GM21360 (cell line): ENCODE data around the gene CFAP221.
"Not testable (repeated sequence)": the region's sequence is repeated elsewhere in the genome, so short reads cannot be mapped to it uniquely, and the experiment has no call there.

ENCODE experiments used
- ATAC-seq: cut with Tn5 transposase; IDR thresholded peaks from one replicate; pipeline ENCODE4 v1.9.1; 2021; ENCODE audit warnings: mild to moderate bottlenecking, moderate library complexity; ENCODE audit not compliant: unreplicated experiment

The CFAP221 gene

GRCh38 chr2:119584469-119584868 lies 40.2 kb downstream of the CFAP221 start:
- ATAC-seq = no peak

GRCh38 chr2:119586085-119586484 lies 41.8 kb downstream of the CFAP221 start:
- ATAC-seq = no peak

- ATAC-seq = no peak
Measured at GRCh38 chr2:119590873-119591272, 46.6 kb downstream of the CFAP221 start.

- no peak for ATAC-seq
Measured at GRCh38 chr2:119591523-119591922, 47.3 kb downstream of the CFAP221 start.

- ATAC-seq = no peak
Measured at GRCh38 chr2:119592436-119592835, 48.2 kb downstream of the CFAP221 start.

- ATAC-seq = no peak
Measured at GRCh38 chr2:119596638-119597037, 52.4 kb downstream of the CFAP221 start.

GRCh38 chr2:119598596-119599263 lies 54.5 kb downstream of the CFAP221 start:
- no peak for ATAC-seq

- no peak for ATAC-seq
Measured at GRCh38 chr2:119599384-119599783, 55.1 kb downstream of the CFAP221 start.

GRCh38 chr2:119605096-119605495 lies 60.8 kb downstream of the CFAP221 start:
- no peak for ATAC-seq

GRCh38 chr2:119606674-119607073 lies 62.4 kb downstream of the CFAP221 start:
- ATAC-seq = no peak

- no peak for ATAC-seq
Measured at GRCh38 chr2:119608553-119608952, 64.3 kb downstream of the CFAP221 start.

- ATAC-seq = no peak
Measured at GRCh38 chr2:119609337-119609736, 65.1 kb downstream of the CFAP221 start.

GRCh38 chr2:119614140-119614539 lies 69.9 kb downstream of the CFAP221 start:
- ATAC-seq = not testable (repeated sequence)

- no peak for ATAC-seq
Measured at GRCh38 chr2:119616421-119616820, 72.2 kb downstream of the CFAP221 start.

- ATAC-seq = no peak
Measured at GRCh38 chr2:119617455-119617854, 73.2 kb downstream of the CFAP221 start.

- not testable (repeated sequence) for ATAC-seq
Measured at GRCh38 chr2:119618725-119619124, 74.5 kb downstream of the CFAP221 start.

- no peak for ATAC-seq
Measured at GRCh38 chr2:119625226-119625625, 81.0 kb downstream of the CFAP221 start.

- ATAC-seq = no peak
Measured at GRCh38 chr2:119629323-119629825, 85.1 kb downstream of the CFAP221 start.

GRCh38 chr2:119630121-119630520 lies 85.9 kb downstream of the CFAP221 start:
- no peak for ATAC-seq

GRCh38 chr2:119637371-119637770 lies 93.1 kb downstream of the CFAP221 start:
- no peak for ATAC-seq

- no peak for ATAC-seq
Measured at GRCh38 chr2:119638246-119638645, 94.0 kb downstream of the CFAP221 start.

GRCh38 chr2:119638685-119639554 lies 94.7 kb downstream of the CFAP221 start:
- ATAC-seq = no peak
